Dedifferentiated amniotic fluid mesenchymal stem cell (primary cell): ENCODE data around the gene SYNRG.

Source experiments
- DNase-seq: peaks from one replicate; pipeline ENCODE4 v3.0.0-alpha.2; 2016; ENCODE audit errors: extremely low spot score

SYNRG gene

DNA sequence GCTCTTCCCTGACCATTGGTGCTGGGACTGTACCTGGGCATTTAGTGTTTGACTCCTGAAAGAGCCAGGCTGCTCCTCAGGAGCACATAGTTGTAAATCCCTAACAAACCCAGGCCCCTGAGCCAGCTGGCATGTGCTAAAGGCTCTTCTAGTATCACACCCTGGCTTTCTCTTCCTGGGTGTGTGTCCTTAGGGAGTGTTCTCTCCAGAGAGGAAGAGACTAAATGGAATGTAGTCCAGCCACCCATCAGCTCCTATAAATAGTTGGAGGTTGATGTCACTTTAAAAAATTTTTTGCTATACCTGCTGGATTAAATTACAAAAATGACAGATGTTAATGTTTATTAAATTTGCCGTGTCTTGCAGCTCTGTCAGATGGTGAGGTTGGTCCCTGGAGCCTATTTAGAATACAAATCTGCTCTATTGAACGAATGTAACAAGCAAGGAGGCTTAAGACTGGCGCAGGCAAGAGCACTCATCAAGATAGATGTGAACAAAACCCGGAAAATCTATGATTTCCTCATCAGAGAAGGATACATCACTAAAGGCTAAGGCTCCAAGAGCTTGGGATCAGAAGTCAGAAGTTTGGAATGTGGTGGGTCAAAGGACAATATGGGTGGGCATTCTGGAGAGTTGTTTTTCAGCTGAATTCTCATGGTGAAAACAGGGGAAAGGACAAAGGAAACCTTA, 132.6 kb downstream of the SYNRG start:
- DNase-seq = no peak

DNA sequence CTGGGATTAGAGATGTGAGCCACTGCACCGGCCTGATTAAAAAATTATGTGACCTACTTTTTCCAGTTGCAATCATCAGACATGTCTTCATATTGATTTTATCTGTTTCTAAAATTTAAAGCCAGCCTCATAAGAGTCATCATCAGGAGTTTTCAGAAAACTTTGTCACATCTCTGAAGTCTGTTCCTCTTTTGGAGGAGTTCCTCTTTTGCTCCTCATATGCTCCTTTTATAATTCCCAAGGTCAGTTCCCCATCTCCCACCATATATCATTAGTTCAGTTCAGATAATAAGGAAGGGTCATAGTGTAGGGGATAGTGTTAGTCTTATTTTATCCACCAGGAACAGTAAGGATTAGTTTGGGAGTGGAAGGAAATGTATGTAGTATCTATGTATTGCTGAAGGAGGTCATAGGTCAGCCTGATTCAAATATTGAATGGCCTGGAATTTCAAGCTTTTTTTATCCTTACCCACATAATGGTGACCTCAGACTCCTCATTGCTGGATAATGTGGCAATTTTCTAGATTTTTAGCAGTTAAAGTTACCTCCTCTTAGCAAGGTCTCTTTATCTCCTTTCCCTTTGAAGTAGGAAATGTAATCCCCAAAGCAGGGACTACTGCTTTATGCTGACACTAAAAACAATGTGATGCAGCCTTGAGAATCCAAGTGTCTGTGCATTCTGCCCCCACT, 133.3 kb downstream of the SYNRG start:
- DNase-seq = no peak

DNA sequence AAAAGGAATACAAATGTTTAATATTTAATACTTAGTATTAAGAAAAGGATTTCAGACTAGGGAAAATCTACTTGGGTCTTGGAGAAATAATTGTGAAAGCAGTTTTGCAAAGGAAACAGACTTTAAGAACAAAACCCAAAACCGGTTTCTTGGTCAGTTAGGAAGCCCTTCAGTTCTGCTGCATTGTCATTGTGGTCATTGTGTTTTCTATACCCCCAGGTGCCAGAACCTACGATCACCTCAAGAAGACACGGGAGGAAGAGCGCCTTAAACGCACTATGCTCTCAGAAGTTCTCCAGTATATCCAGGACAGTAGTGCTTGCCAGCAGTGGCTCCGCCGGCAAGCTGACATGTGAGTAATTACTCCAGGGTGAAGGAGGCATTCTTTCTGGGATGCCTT, 139.0 kb downstream of the SYNRG start:
- DNase-seq = no peak

DNA sequence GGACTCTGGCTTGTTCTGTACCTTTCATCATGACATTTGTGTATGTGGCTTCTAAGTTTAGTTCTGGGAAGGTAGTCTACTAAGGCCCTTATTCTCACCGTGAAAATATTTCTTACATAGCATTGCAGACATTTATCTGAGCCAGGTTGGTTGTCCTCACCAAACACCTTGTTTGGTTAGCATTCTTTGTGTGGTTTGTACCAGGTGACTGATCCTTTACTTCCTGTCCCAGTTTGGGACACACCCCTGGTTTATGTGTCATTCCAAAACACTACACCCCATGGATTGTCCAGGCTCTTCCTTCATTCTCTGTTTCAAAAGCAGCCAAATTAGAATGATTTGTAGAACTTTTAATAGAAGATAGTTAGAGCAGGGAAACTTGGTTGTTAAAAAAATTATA, 142.7 kb downstream of the SYNRG start:
- no peak for DNase-seq

DNA sequence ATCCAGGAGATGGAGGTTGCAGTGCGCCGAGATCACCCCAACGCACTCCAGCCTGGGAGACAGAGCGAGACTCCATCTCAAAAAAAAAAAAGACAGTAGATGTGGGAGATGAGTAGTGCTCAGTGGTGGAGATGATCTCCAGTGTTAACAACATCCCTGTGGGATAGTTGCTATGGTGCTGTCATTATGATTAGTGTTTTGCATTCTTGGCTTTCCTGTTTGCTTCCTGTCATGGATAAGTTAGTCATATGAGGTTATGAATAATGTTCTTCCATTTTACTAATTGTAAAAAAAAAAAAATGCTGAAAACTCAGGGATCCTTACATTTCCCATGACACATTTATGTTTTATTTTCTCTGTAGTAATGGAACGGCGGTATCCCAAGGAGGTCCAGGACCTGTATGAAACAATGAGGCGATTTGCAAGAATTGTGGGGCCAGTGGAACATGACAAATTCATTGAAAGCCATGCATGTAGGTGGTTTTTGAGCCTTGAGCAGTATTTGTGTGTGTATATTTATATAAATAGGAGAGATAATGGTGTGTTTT, 144.1 kb downstream of the SYNRG start:
- DNase-seq = no peak
